ENCODE data around the gene PHEX.

The PHEX gene

DNA sequence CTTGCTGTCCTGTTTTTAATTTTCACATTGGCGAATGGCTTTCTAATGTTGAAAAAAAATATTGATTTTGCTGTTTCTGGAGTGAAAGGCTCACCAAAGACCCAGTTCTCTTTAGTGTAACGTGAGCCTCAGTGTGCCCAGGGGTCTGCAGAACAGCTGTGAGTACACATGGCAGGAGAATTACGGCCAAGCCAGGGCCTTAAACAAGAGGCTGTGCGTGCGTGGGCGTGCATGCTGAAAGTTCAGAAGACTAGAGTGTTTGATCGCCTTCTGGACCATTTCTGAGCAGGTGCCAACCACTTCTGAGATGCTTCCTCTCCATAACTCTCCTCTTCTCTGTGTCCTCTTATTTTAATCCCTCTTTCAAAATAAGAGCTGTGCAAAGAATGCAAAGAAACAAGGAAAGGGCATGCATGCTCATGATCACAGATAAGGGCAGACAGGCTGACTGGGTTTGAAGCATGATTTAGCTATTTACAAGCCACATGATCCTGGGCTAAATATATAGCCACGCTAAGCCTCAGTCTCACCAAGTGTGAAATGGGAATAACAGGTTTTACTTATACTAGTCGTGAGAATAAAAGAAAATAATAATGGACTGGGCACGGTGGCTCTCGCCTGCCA lies 9.9 kb downstream of the PHEX start:
- no peak for DNase-seq

GRCh38 chrX:22043872-22044271 lies 11.7 kb downstream of the PHEX start:
- DNase-seq = no peak

DNA sequence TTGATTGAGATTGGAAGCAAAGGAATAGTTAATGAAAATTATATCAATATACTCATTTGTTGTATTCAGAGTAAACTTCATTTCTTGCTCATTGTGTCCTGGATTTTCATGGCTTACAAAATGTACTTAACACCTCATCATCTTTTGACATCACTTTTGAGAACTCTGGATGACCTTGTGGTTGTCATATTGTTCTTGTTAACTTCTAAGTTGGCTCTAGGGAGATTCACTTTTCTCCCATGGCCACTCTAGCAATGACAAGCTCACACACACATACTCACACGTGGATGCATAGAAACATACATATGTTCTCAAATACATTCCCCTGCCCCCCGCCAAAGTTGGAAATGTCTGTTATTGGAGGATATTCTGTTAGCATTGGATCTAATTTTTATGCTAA lies 15.3 kb downstream of the PHEX start:
- no peak for DNase-seq

- DNase-seq = no peak
These were observed 21.4 kb downstream of the PHEX start for GRCh38 chrX:22053481-22053880.

DNA sequence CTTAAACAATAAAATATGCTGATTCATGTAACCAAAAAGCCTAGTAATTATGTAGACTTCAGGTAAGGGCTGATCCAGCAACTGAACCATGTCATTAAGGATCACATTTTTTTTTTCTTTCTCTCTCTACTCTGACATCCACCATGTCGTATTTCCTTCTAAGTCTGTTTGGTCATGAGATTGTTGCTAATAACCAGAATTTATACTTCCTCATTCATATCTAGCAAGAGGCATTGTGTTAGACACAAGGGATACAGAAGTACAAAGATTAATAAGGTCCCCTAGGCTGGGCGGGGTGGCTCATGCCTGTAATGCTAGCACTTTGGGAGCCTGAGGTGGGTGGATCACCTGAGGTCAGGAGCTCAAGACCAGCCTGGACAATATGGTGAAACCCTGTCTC lies 24.1 kb downstream of the PHEX start:
- DNase-seq = no peak

DNA sequence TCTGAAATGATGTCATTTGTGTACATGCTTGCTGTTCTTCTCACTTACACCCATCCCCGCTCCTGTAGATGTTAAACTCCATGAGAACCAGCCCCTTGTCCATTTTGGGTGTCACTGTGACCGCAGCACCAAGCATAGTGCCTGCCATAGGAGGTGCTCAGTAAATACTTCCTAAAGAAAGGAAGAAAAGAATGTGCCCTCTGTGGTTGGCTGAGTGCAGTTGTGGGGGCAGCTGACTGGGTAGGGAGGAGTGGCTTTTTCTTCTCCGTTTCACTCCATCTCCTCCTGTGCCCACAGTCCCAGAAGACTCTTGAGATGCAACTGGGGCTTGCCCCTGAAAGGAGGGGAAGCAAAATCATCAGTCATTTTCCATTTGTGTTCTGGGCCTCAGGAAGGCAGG lies 25.5 kb downstream of the PHEX start:
- no peak for DNase-seq

DNA sequence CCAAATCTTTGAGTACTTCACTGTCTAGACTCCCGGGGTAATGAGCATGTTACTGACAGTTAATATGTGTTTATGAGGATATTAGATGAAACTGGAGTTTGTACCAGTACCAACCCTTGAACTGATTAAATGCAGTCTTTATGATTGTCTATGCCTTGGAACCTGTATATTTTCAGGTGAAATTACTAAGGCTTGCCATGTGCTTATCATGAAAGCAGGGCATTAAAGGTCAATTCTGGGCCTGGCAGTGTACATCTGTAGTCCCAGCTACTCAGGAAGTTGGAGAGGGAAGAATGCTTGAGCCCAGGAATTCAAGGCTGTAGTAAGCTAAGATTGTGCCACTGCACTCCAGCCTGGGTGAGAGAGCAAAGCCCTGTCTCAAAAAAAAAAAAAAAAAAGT lies 27.6 kb downstream of the PHEX start:
- DNase-seq = no peak

DNA sequence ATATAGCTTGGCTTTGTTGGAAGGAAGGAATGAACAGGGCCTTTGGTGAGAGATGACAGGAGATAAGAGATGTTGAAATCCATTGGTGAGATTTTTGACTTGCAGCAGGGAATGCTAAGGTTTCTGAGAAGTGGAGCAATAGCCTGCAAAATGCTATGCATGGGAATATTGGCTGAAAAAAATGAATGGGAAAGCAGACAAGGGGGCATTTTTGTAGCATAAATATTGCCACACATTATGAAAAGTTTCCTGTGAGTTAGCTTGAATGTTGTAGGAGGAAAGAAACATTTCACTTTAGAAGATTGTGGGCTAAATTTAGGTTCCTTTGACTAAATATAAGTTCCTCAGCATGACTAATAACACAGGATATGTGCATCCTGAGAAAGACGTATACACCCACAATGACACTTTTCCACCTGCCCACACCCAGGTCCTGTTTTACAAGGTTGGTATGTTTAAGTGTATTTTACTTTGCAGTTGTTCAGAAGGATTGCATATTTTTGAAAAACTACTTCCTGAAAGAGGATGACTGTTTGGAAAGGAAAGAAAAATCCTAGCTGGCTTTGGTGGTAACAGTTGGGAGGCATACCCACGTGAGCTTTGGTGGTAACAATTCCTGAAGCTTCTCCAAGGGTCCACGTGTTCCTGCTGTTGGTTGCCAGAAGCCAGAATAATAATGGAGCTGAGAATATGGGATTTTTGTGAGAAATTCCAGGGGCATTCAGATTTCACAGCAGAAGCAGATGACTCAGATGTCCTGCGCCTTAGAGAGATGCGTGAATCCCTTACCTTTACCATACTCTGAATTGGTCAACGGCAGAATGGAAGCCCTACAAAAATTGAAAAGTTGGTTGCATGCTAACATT lies 28.5 kb downstream of the PHEX start:
- peak; percentile 54 for DNase-seq

GRCh38 chrX:22063284-22063683 lies 31.2 kb downstream of the PHEX start:
- peak; percentile 42 for DNase-seq

GRCh38 chrX:22069586-22069985 lies 37.5 kb downstream of the PHEX start:
- DNase-seq = no peak

DNA sequence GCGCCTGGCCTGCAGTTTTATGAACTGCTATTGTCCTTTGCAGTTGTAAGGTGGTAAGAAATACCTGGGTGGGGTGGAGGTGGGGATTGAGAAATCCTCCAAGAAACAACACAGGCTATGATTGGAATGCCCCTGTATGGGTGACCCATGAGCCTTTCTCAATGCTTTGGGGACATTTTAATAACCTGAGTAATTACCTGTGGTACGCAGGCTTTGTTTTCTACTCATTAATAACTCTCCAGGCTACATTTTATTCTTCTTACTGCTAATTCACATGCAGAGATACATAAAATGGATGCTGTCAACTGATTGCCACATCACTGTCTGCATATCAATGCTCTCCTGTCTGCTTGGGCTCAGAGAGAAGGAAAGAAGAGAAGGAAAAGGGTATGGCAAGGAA lies 41.8 kb downstream of the PHEX start:
- no peak for DNase-seq

DNA sequence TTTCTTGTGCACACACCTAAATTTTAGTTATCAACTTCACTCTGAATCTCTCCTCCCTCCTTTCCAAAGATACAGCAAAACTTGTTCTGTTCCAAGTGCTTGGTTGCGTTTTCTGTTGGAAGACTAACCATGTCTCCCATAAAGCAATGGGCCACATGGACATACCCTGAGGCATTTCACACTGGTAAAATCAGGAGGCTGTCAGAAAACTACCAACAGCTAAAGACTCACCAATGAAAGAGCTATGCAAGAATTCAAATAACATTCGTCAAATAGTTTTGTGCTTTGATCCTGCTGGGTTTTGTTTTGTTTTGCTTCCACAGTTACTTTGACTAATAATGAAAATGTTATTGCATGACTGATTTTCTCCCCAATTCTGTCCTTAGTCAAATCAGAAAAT lies 46.0 kb downstream of the PHEX start:
- peak; percentile 26 for DNase-seq

GRCh38 chrX:22081475-22082092 lies 49.5 kb downstream of the PHEX start:
- DNase-seq = peak; percentile 48

GRCh38 chrX:22086003-22086402 lies 53.9 kb downstream of the PHEX start:
- no peak for DNase-seq

GRCh38 chrX:22087011-22087557 lies 55.0 kb downstream of the PHEX start:
- no peak for DNase-seq

DNA sequence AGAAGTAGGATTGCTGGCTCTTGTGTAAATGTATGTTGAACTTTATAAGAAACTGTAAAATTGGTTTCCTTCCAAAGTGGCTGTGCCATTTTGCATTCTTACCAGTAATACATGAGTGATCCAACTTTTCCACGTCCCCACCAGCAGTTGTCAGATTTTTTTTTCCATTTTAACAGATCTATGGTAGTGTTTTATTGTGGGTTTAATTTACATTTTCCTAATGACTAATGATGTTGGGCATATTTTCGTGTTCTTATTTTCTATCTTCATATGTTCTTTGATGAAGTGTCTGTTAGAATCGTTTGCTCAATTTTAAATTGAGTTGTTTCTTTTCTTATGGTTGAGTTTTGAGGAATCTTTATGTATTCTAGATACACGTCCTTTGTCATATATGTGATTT lies 56.2 kb downstream of the PHEX start:
- DNase-seq = no peak

GRCh38 chrX:22090181-22090580 lies 58.1 kb downstream of the PHEX start:
- no peak for DNase-seq

- no peak for DNase-seq
These were observed 61.4 kb downstream of the PHEX start for GRCh38 chrX:22093550-22093949.

GRCh38 chrX:22095286-22095685 lies 63.2 kb downstream of the PHEX start:
- DNase-seq = no peak

DNA sequence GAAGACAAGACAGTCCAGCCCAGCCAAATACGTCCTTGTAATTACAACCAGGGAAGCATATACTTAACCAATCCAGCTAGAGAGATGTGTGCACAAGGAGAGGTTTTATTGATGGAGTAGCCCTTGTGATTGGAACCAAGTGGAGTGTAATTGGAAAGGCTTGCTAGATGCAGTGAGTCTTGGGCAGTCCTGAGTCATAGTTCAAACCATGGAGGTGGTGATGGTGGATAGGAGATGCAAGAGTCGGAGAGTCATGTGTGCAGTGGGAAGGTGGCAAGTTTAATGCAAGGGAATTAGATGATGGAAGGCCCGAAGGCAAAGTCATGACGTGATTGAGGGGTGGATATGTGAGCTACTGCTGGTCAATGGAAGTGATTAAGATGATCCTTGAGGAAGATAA lies 63.7 kb downstream of the PHEX start:
- DNase-seq = no peak

DNA sequence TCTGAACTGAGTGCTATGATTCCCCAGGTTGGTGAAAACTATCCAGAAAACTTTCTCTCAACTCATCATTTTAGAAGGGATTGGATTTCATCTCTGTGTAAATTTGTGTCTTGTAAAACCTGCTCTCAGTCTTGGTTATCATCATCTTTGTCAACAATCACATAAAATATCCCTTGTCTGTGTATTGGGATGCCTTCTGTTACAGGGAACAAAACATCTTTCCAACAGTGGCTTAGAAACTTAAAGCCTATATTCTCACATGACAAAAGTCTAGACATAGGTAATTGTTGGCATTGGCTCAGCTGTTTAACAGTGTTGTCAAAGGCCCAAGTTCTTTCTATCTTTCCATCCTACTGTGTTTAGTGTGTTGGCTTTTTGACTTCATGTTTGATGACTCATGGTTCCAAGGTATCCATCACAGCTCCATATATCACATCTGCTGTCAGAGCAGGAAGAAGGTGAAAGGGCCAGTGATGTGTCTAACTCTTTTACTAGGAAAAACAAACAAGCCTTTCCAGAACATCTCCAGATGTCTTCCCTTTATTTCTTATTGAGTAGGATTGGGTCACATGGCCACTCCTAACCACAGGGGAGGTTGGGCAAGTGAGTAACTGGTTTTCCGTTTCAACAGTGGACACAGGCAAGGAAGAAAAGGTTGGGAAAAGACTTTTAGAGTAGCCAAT lies 65.0 kb downstream of the PHEX start:
- no peak for DNase-seq

DNA sequence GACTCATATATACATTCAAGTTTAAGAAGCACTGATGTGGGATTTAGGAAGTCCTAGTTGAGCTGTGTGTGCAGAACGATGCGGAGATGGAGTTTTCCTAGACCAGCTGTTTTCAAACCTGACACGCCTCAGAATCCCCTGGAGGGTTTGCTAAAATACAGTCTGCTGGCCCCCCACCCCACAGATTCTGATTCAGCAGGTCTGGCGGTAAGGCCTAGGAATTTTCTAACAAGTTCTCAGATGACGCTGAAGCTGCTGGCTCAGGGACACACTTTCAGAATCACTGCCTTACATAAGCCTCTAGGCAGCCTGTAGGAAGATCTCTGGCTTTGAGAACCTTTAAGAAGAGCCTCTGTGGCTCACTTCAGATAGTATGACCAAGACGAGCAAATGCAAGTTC lies 73.1 kb downstream of the PHEX start:
- DNase-seq = no peak

GRCh38 chrX:22105971-22106370 lies 73.8 kb downstream of the PHEX start:
- DNase-seq = no peak
